Caki2 (cell line): Measurements from ENCODE around the gene SYS1. TPM values are rescaled to one million over a fixed set of nuclear protein-coding genes. Genes with fewer than 3 reads are reported as not detected.
A peak's percentile ranks its signal among the peaks of the same experiment; 100 is the strongest.

ENCODE experiments used
- DNase-seq: peaks from one replicate; pipeline ENCODE4 v3.0.0-alpha.2; 2015; ENCODE audit warnings: low read depth
- in situ Hi-C: cut with HindIII; loops from 2 replicates; pipeline ENCODE4 v1.10.0; 2016; ENCODE audit warnings: low sequenced_read_pairs, low pct_unique_long_range_greater_than_20kb, mixed read lengths
- total RNA-seq: library from RNA; depleted of rRNA; stranded (reverse); fragments of >200 nt; shearing (Covaris generic); gene quantifications from 2 replicates; pipeline ENCODE4 v1.2.3, GENCODE V29; 2014; ENCODE audit warnings: low replicate concordance; rRNA removed

The SYS1 gene
- total RNA-seq, 1 experiment from 2014 or later: 59.1 TPM

- in situ Hi-C loops: no loop called here
- no peak for DNase-seq
Measured at GRCh38 chr20:45405571-45406259, 42.8 kb downstream of the SYS1 start.

- in situ Hi-C loops: no loop called here
- DNase-seq: peak; percentile 23
Measured at GRCh38 chr20:45406260-45407066, 43.5 kb downstream of the SYS1 start.

- in situ Hi-C loops: no loop called here
- no peak for DNase-seq
Measured at GRCh38 chr20:45407067-45407745, 44.2 kb downstream of the SYS1 start.

- in situ Hi-C loops: no loop called here
- no peak for DNase-seq
Measured at GRCh38 chr20:45407783-45408645, 45.1 kb downstream of the SYS1 start, which contains the start of gene DBNDD2. DBNDD2 (plus strand) TSS chr20:45408289; CDS start chr20:45408468, 179 bp downstream.

- in situ Hi-C loops: no loop called here
- DNase-seq: no peak
Measured at GRCh38 chr20:45408646-45409213, 45.8 kb downstream of the SYS1 start.

GRCh38 chr20:45409521-45410272, 46.7 kb downstream of the SYS1 start:
- DNase-seq: no peak
- in situ Hi-C loops: no loop called here

GRCh38 chr20:45410887-45411286, 47.9 kb downstream of the SYS1 start:
- no peak for DNase-seq
- in situ Hi-C loops: no loop called here

- in situ Hi-C loops: no loop called here
- DNase-seq: no peak
Measured at GRCh38 chr20:45412653-45413052, 49.7 kb downstream of the SYS1 start.

GRCh38 chr20:45413479-45413878, 50.5 kb downstream of the SYS1 start:
- DNase-seq: no peak
- in situ Hi-C loops: no loop called here

GRCh38 chr20:45415822-45416637, 53.1 kb downstream of the SYS1 start, which contains the start of gene PIGT:
PIGT (plus strand) TSS chr20:45416141; CDS start chr20:45416157, 16 bp downstream.
- in situ Hi-C loops: no loop called here
- DNase-seq: peak; percentile 83

GRCh38 chr20:45416917-45417316, 54.0 kb downstream of the SYS1 start:
- in situ Hi-C loops: no loop called here
- no peak for DNase-seq

Other genes starting within 250 kb of the SYS1 start
- gene WFDC5, start 248.0 kb upstream of the SYS1 start, total RNA-seq: not detected in 2 replicates
- gene WFDC12, start 238.7 kb upstream of the SYS1 start, total RNA-seq: not detected in 2 replicates
- gene PI3, start 188.3 kb upstream of the SYS1 start, total RNA-seq: not detected in 2 replicates
- gene SEMG1, start 156.1 kb upstream of the SYS1 start, total RNA-seq: not detected in 2 replicates
- gene SEMG2, start 141.8 kb upstream of the SYS1 start, total RNA-seq: not detected in 2 replicates
- 1.5 TPM in 1 of 2 replicates, not detected in the other for gene SLPI, start 108.6 kb upstream of the SYS1 start, total RNA-seq
- gene RBPJL, start 56.3 kb upstream of the SYS1 start, total RNA-seq: not detected in 2 replicates
- 0.10 and 2.1 TPM in 2 replicates for gene MATN4, start 54.9 kb upstream of the SYS1 start, total RNA-seq
- 92.8 and 111 TPM in 2 replicates for gene SDC4, start 14.7 kb upstream of the SYS1 start, total RNA-seq
- gene TP53TG5, start 15.2 kb downstream of the SYS1 start, total RNA-seq: not detected in 2 replicates
- 2.5 and 21.5 TPM in 2 replicates for gene DBNDD2, start 45.1 kb downstream of the SYS1 start, total RNA-seq
- 66.4 and 89.4 TPM in 2 replicates for gene PIGT, start 53.0 kb downstream of the SYS1 start, total RNA-seq
- gene WFDC2, start 106.6 kb downstream of the SYS1 start, total RNA-seq: not detected in 2 replicates
- gene SPINT3, start 152.5 kb downstream of the SYS1 start, total RNA-seq: not detected in 2 replicates
- gene WFDC6, start 176.3 kb downstream of the SYS1 start, total RNA-seq: not detected in 2 replicates
- gene EPPIN, start 184.2 kb downstream of the SYS1 start, total RNA-seq: not detected in 2 replicates
- gene WFDC8, start 216.1 kb downstream of the SYS1 start, total RNA-seq: not detected in 2 replicates